ENCODE results near the gene SYT1.

DNA sequence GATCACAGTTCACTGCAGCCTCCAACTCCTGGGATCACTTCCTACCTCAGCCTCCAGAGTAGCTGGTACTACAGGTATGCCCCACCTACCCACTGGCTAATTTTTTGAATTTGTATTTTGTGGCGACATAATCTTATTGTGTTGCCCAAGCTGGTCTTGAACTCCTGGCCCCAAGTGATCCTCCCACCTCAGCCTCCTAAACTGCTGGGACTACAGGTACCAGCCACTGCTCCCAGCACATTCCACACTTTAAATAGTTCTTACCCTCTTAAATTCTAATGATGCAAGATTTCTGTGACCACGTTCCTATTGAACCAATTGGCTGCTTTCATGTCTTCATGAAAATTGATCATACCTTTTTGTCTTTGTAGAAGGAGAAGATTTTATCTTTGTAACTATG, 96.6 kb downstream of the SYT1 start:
- no peak for TF ChIP-seq ZNF70 (CRISPR knock-in tag; IDR thresholded peaks at IDR 0.05)
- no peak for TF ChIP-seq ZC3H10 (CRISPR knock-in tag; IDR thresholded peaks at IDR 0.05)
- TF ChIP-seq ARNTL (CRISPR knock-in tag; IDR thresholded peaks at IDR 0.05; ENCODE audit: borderline replicate concordance, low read depth): no peak
- TF ChIP-seq GLIS3 (CRISPR knock-in tag; IDR thresholded peaks at IDR 0.05): no peak
- TF ChIP-seq, protein P1, sequence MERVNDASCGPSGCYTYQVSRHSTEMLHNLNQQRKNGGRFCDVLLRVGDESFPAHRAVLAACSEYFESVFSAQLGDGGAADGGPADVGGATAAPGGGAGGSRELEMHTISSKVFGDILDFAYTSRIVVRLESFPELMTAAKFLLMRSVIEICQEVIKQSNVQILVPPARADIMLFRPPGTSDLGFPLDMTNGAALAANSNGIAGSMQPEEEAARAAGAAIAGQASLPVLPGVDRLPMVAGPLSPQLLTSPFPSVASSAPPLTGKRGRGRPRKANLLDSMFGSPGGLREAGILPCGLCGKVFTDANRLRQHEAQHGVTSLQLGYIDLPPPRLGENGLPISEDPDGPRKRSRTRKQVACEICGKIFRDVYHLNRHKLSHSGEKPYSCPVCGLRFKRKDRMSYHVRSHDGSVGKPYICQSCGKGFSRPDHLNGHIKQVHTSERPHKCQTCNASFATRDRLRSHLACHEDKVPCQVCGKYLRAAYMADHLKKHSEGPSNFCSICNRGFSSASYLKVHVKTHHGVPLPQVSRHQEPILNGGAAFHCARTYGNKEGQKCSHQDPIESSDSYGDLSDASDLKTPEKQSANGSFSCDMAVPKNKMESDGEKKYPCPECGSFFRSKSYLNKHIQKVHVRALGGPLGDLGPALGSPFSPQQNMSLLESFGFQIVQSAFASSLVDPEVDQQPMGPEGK (CRISPR knock-in tag; IDR thresholded peaks at IDR 0.05; ENCODE audit: borderline replicate concordance): no peak
- TF ChIP-seq SNAI2 (CRISPR knock-in tag; IDR thresholded peaks at IDR 0.05): no peak

Measured in SK-N-SH treated with all-trans-retinoic acid at 6 μM for 48 hours (cell line).